ENCODE measurements around the gene PPWD1. TPM values are rescaled to one million over a fixed set of nuclear protein-coding genes. Genes with fewer than 3 reads are reported as not detected.

Gene PPWD1
- total and polyA plus RNA-seq, 2 donors (not counting 3 experiments of a cell fraction or from before 2014, with no cell fraction given) = 4.9 to 40.9 TPM

- Histone ChIP-seq H3K9me3 (replicated peaks; ENCODE audit: control insufficient read depth, insufficient read depth, low read length) (no peaks in the 10 kb centered on the region), H3K9ac (replicated peaks; ENCODE audit: extremely low read depth, insufficient read depth, low read length) (peak overlapping the region; percentile 85), H4K20me1 (replicated peaks; ENCODE audit: control insufficient read depth, extremely low read depth, insufficient read depth, low read length) (no peaks in the 10 kb centered on the region), H3K4me2 (ENCODE audit: insufficient read depth, low read length) (peak overlapping the region; percentile 100), H3K27me3 (ENCODE audit: control insufficient read depth in 2 of 2, insufficient read depth in 2 of 2, low read length in 2 of 2) (no peaks in the 10 kb centered on the region), H2AFZ (ENCODE audit: low read depth, low read length) (no peak overlapping the region), H3K79me2 (ENCODE audit: control insufficient read depth, insufficient read depth, low read length) (peaks cover 57% of the 10 kb centered on the region), H3K27ac (ENCODE audit: insufficient read depth, low read depth, low read length) (peak overlapping the region; percentile 84), H3K4me3 (replicated peaks in 1 of 3; ENCODE audit: insufficient read depth in 1 of 3, low read depth in 1 of 3, low read length in 3 of 3) (peak overlapping the region; percentile 76 to 97 (median 92)), H3K4me1 (ENCODE audit: control insufficient read depth, extremely low read depth, insufficient read depth, low read length) (peaks cover 19% of the 10 kb centered on the region), H3K36me3 (ENCODE audit: control insufficient read depth in 2 of 2, extremely low read depth in 1 of 2, insufficient read depth in 2 of 2, low read length in 2 of 2) (peaks cover 0 to 5% of the 10 kb centered on the region in 2 experiments), H3K9me1 (replicated peaks; ENCODE audit: control insufficient read depth, extremely low read depth, insufficient read depth, low read length) (no peaks in the 10 kb centered on the region)
- dilution Hi-C loops (cut with MboI; ENCODE audit: extremely low pct_ligation_motif_present, low sequenced_read_pairs) (no loop called here), intact Hi-C loops (cut with micrococcal nuclease) (loop anchor here (2.0 to 10.0 kb wide), 3 partner anchors 97 to 519 kb away; partner anchors contain the start of genes ERBIN, NLN, SGTB and SREK1)
- TF ChIP-seq JUN (IDR thresholded peaks at IDR 0.05; ENCODE audit: borderline replicate concordance, insufficient read depth, insufficient read length, low read depth) = no peak
- no peak for TF ChIP-seq MAX (IDR thresholded peaks at IDR 0.05; ENCODE audit: insufficient read depth, insufficient read length)
- no peak for TF ChIP-seq GATA2 (IDR thresholded peaks at IDR 0.05; ENCODE audit: insufficient read depth, insufficient read length, low read depth, low read length)
- no peak for TF ChIP-seq POLR2AphosphoS5 (IDR thresholded peaks at IDR 0.05; ENCODE audit: insufficient read depth, low read depth, low read length)
- TF ChIP-seq POLR2A (IDR thresholded peaks at IDR 0.05; ENCODE audit: low read depth, low read length) = no peak
- TF ChIP-seq MYC (IDR thresholded peaks at IDR 0.05; ENCODE audit: low read depth, low read length) = no peak
- no peak for TF ChIP-seq FOS (IDR thresholded peaks at IDR 0.05; ENCODE audit: borderline replicate concordance, insufficient read depth, low read length)
- TF ChIP-seq EZH2 (IDR thresholded peaks at IDR 0.05; ENCODE audit: borderline replicate concordance, low read depth, low read length, severe bottlenecking) = no peak
- TF ChIP-seq CTCF (IDR thresholded peaks at IDR 0.05; ENCODE audit: extremely low read depth in 1 of 2, insufficient read depth in 1 of 2, low read depth in 1 of 2, low read length in 2 of 2) = no peak
- peak; percentile 4 for DNase-seq (ENCODE audit: low read depth, low spot score)
- no TSS peak for BruUV-seq (replicated peaks)
- ChIA-PET CTCF (no interaction called here), POLR2A (no interaction called here)
- FAIRE-seq = no peak
Measured at GRCh38 chr5:65625743-65626142, 62.6 kb downstream of the PPWD1 start.
